Adipose tissue (tissue), 3 donors: ENCODE measurements around the gene MBD6. TPM values are rescaled to one million over a fixed set of nuclear protein-coding genes. Genes with fewer than 3 reads are reported as not detected.

Source experiments
- polyA plus RNA-seq, 3 donors: library from polyadenylated mRNA; stranded (reverse); fragments of 200-250 nt; gene quantifications; one replicate each; pipeline ENCODE4 v1.2.3, GENCODE V29; 2013
- donor health status: healthy with polysubstance abuse.
- donor health status: Bipolar disorder and iron deficiency.
- donor health status: healthy.

The MBD6 gene
- polyA plus RNA-seq, 3 donors: 20.9 to 32.4 (median 24.8) TPM

Other genes with a start within 250 kb of the MBD6 start
- gene R3HDM2, start 91.8 kb upstream of the MBD6 start, polyA plus RNA-seq: 10 to 100 TPM; 11.7 to 24.2 (median 18.1) TPM
- gene INHBC, start 88.0 kb upstream of the MBD6 start, polyA plus RNA-seq: under 1 TPM in 1 of 3 donors, not detected in 2; 0.03 TPM
- not detected for gene INHBE, start 67.5 kb upstream of the MBD6 start, polyA plus RNA-seq
- under 1 TPM; 0.11 to 0.25 (median 0.18) TPM for gene GLI1, start 63.0 kb upstream of the MBD6 start, polyA plus RNA-seq
- 10 to 100 TPM in 2 of 3 donors, 1 to 10 TPM in 1; 2.6 to 33.6 (median 28.7) TPM for gene ARHGAP9, start 43.0 kb upstream of the MBD6 start, polyA plus RNA-seq
- gene MARS1, start 34.8 kb upstream of the MBD6 start, polyA plus RNA-seq: 10 to 100 TPM; 31.7 to 67.0 (median 42.7) TPM
- 10 to 100 TPM; 27.4 to 30.6 (median 28.1) TPM for gene DDIT3, start 2.3 kb upstream of the MBD6 start, polyA plus RNA-seq
- gene DCTN2, start 24.4 kb downstream of the MBD6 start, polyA plus RNA-seq: 10 to 100 TPM; 88.6 to 95.1 (median 93.2) TPM
- under 1 TPM; 0.04 to 0.41 (median 0.11) TPM for gene KIF5A, start 27.2 kb downstream of the MBD6 start, polyA plus RNA-seq
- 10 to 100 TPM in 2 of 3 donors, 1 to 10 TPM in 1; 8.8 to 10.2 (median 10.1) TPM for gene PIP4K2C, start 68.4 kb downstream of the MBD6 start, polyA plus RNA-seq
- gene DTX3, start 82.0 kb downstream of the MBD6 start, polyA plus RNA-seq: 10 to 100 TPM in 2 of 3 donors, 1 to 10 TPM in 1; 8.4 to 23.3 (median 14.5) TPM
- 10 to 100 TPM in 2 of 3 donors, 1 to 10 TPM in 1; 4.7 to 69.7 (median 10.8) TPM for gene ARHGEF25, start 88.6 kb downstream of the MBD6 start, polyA plus RNA-seq
- gene B4GALNT1, start 110.4 kb downstream of the MBD6 start, polyA plus RNA-seq: 1 to 10 TPM in 1 of 3 donors, under 1 TPM in 2; 0.35 to 2.5 (median 0.70) TPM
- gene OS9, start 171.3 kb downstream of the MBD6 start, polyA plus RNA-seq: 100 to 1,000 TPM; 176 to 204 (median 192) TPM
- gene AGAP2, start 215.9 kb downstream of the MBD6 start, polyA plus RNA-seq: 1 to 10 TPM in 2 of 3 donors, under 1 TPM in 1; 0.77 to 3.1 (median 2.2) TPM
- 10 to 100 TPM; 30.1 to 38.8 (median 36.2) TPM for gene TSPAN31, start 222.2 kb downstream of the MBD6 start, polyA plus RNA-seq
- 10 to 100 TPM; 50.9 to 96.4 (median 73.9) TPM for gene CDK4, start 229.5 kb downstream of the MBD6 start, polyA plus RNA-seq
- gene MARCHF9, start 232.3 kb downstream of the MBD6 start, polyA plus RNA-seq: 1 to 10 TPM; 5.3 to 8.8 (median 7.4) TPM
- 1 to 10 TPM in 2 of 3 donors, not detected in 1; 3.0 to 4.2 TPM for gene CYP27B1, start 244.3 kb downstream of the MBD6 start, polyA plus RNA-seq
- 10 to 100 TPM; 20.9 to 25.8 (median 24.9) TPM for gene METTL1, start 249.3 kb downstream of the MBD6 start, polyA plus RNA-seq
- gene EEF1AKMT3, start 249.8 kb downstream of the MBD6 start, polyA plus RNA-seq: 10 to 100 TPM in 1 of 3 donors, 1 to 10 TPM in 2; 5.5 to 12.0 (median 6.3) TPM